Measurements from ENCODE around the gene WDFY3.

The WDFY3 gene

DNA sequence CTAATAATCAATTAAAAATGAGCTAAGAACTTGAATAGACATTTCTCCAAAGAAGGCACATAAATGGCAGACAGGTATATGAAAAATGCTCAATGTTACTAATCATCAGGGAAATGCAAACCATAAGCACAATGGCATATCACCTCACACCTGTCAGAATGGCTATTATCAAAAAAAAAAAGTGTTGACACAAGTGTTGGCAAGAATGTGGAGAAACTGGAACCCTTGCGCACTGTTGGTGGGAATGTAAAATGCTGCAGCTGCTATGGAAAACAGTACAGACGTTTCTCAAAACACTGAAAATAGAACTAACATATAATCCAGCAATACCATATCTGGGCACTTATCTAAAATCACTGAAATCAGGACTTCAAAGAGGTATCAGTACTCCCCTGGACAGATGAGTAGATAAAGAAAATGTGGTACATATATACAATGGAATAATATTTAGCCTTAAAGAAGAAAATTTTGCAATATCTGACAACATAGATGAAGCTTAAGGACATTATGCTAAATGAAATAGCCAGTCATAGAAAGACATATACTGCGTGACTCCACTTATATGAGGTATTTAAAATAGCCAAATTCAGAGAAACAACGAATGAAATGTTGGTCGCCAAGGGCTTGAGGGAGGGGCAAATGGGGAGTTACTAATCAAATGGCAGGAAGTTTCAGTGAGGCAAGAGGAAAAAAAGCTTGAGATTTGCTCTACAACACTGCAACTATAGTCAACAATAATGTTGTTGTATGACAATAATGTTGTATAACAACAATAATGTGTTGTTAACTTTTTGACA, 175.5 kb downstream of the WDFY3 start:
- no peak for DNase-seq (ENCODE audit: low read depth)

DNA sequence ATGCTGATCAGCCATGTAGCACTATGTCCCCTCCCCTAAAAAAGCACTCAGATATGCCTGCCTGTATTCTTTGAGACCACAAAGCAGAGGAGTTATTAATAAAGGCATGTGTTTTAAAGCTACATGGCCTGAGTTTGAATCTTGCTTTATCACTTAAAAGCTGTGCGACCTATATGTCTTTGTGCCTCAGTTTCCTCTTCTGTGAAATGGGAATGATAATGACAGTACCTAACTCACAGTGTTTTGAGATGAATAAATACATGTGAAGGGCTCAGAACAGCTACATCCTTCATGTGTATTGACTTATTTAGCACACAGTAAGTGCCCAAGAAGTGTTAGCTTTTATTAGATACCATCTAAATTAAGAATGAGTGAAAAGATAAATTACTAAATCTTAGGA, 180.0 kb downstream of the WDFY3 start:
- no peak for DNase-seq (ENCODE audit: low read depth)

DNA sequence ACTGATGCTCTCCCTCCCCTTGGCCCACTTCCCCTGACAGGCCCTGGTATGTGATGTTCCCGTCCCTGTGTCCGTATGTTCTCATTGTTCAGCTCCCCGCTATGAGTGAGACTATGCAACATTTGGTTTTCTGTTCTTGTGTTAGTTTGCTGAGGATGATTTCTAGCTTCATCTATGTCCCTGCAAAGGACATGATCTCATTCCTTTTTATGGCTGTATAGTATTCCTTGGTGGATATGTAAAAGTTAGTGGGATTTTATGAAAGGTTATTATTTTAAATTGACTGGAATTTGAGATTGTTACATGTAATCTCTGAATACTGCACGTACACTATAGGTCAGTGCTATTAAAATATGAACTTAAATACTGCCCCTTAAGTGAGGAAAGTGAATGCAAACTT, 184.0 kb downstream of the WDFY3 start:
- no peak for DNase-seq (ENCODE audit: low read depth)

DNA sequence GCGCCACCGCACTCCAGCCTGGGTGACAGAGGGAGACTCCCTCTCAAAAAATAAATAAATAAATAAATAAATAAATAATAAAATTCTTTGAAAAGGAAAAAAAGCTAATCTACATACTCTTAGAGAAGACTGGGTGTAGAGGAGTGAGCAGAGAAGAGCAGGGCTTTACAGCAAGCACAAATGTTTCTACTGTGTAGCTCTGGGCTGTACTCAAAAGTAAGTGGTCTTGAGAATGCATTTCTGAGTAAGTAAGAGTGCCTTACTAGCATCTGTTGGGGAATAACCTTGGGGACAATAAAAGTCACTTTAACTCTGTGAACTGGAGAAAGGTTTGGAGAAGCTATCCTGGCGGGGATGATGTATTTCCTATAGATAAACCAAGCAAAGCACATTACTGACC, 185.8 kb downstream of the WDFY3 start:
- no peak for DNase-seq (ENCODE audit: low read depth)

DNA sequence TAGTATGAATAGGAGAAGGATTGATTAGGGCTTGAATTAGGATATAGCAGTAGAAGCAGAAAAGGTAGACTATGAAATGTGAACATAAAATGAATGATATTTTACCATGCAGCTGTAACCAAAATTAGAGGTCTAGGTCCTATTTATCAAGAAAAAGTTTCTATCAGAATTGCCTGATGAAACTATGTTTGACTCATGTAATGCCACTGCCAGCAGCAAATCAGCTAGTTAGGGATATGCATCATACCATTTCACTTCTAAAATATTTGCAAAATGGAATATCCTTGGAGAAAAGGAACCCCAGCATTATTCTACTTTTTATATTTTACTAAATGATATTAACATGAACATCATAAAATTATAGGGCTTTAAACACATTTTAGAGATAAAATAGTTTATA, 188.4 kb downstream of the WDFY3 start:
- no peak for DNase-seq (ENCODE audit: low read depth)

GRCh38 chr4:84767168-84767567, 199.3 kb downstream of the WDFY3 start:
- DNase-seq (ENCODE audit: low read depth): no peak

GRCh38 chr4:84753321-84753972, 213.0 kb downstream of the WDFY3 start:
- no peak for DNase-seq (ENCODE audit: low read depth)

DNA sequence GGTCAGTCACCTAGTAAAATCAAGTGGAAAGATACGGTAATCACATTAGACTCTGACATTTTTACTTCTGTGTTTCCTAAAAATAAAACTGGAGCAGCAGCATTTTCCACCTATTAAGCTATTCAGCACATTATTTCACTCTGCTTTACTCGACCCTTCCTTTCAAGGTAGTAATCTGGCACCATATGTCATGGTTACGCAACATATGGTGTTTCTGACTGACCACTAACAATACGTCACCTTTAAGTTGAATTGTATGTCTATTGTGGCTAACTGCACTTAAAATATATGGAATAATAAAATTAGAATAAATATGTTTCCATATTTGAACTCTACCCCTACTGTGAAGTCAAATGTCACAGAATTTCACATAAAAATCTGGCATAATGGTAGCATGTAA, 214.8 kb downstream of the WDFY3 start:
- no peak for DNase-seq (ENCODE audit: low read depth)

DNA sequence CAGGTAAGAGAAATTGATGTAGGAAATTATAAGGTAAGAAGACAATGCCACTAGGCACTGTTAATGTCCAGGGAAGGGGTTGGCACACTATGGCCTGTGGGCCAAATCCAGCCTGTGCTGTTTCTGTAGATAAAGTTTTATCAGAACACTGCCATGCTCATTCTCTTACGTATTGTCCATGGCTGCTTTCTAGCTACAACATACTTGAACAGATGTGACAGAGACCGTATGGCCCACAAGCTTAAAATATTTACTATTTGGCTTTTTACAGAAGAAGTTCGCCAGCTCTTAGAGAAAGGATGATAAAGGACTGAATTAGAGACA, 215.6 kb downstream of the WDFY3 start:
- DNase-seq (ENCODE audit: low read depth): no peak

DNA sequence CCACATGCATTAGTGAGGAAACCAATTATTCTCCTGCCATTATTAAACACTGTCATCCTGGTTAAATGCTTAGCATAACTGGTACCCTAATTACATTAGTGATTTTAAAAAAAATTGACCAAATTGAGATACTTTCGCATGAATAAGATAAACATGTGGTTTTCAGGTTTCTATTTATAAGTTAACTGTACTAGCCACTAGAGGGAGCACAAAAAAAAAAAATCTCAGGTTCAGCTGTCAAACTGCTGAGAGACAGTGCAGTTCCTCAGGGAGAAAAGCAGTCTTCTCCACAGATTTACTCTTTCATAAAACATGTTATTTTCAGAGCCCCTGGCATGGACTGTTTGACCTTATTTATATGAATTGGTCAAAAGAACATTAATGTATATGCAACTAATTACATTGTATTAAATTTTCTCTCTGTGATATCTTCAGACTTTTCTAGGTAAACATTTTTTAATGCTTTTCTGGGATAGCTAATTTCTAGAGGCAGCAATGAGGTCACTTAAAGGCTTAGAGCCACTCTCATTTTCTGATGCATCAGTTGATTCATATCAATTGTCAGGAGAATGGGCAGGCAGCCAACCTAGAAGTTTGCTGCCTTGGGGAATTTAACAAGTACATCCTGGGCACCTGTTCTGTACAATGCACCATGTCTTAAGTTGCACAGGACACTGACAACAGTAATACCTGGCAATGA, 216.1 kb downstream of the WDFY3 start:
- no peak for DNase-seq (ENCODE audit: low read depth)

DNA sequence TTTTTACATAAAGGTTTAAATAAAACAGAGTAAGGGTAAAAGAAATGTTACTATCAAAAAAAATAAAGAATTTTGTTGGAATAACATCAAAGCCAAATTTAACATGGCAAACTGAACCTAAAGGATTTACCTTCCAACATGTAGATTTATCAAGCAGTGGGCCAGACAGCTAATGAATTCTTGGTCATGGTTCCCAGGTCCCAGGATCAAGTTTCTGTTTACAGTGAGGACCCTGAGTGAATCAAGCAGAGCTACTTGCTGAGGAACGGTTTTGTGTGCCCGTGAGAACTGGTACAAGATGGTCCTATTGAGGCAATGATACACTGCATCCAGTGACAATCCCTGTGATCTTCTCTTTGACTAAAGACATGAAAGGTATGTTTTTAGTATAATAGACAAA, 226.4 kb downstream of the WDFY3 start:
- DNase-seq (ENCODE audit: low read depth): no peak

DNA sequence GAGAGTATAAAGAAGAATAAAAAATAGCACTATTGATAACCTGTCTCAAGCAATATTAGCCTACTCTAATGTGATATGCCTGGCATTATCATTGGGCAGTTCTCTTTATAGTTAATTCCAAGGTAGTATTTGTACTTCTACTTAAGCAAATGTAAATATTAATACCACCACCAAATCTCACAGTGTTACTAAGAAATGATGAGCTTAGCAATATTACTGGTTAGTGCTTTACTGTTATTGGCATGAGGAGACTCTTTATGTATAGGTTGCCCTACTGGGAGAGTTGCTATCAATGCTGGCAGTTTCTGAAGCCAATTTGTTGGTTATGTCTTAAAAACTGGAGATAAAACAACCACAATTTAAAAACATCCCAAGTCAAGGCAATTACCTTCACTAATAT, 227.9 kb downstream of the WDFY3 start:
- no peak for DNase-seq (ENCODE audit: low read depth)

- DNase-seq (ENCODE audit: low read depth): no peak
Observed at GRCh38 chr4:84737656-84738055, 228.8 kb downstream of the WDFY3 start.

- DNase-seq (ENCODE audit: low read depth): no peak
Observed at GRCh38 chr4:84734037-84734436, 232.5 kb downstream of the WDFY3 start.

- no peak for DNase-seq (ENCODE audit: low read depth)
Observed at GRCh38 chr4:84733343-84734033, 233.0 kb downstream of the WDFY3 start.

DNA sequence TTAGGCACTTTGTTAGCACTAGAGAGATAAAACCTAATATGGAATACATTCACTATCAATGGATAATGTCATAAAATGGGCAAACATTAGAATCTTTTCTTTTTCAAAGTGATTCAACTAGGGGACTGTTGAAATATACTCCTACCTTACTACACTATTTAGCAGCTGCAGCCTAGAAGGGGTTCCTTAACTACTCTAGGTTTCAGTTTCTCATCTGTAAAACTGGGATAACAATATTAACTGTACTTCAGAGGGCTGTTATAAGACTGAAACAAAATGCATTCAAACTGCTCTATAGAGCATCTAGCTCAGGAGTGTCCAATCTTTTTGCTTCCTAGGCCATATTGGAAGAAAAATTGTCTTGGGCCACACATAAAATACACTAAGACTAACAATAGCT, 236.1 kb downstream of the WDFY3 start:
- DNase-seq (ENCODE audit: low read depth): no peak

GRCh38 chr4:84727491-84727890, 239.0 kb downstream of the WDFY3 start:
- no peak for DNase-seq (ENCODE audit: low read depth)

GRCh38 chr4:84726356-84726755, 240.1 kb downstream of the WDFY3 start:
- no peak for DNase-seq (ENCODE audit: low read depth)

- no peak for DNase-seq (ENCODE audit: low read depth)
Observed at GRCh38 chr4:84722720-84723119, 243.8 kb downstream of the WDFY3 start.

GRCh38 chr4:84719115-84719514, 247.4 kb downstream of the WDFY3 start:
- no peak for DNase-seq (ENCODE audit: low read depth)

GRCh38 chr4:84718699-84719098, 247.8 kb downstream of the WDFY3 start:
- no peak for DNase-seq (ENCODE audit: low read depth)

DNA sequence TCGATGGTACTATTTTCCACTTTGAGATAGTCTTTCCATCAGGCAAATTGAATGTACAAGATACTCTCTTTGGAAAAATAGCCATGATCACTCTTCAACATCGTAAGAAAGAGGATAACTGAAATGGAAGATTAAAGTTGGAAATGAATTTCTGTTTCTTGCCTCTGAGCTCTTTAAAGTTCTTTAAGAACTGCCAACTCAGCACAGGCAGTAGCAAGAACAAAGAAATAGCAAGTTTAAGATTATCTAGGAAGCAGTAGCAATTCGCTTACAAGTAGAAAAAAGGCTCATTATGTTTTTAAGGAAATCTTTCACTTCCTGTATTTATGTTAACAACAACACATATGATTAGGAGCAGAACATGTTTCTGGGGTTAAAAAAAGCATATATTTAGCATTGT, 255.9 kb downstream of the WDFY3 start:
- DNase-seq (ENCODE audit: low read depth): no peak

Data from stimulated activated CD8-positive, alpha-beta memory T cell treated with anti-CD3 and anti-CD28 coated beads, Interleukin-12 subunit alpha, Interleukin-12 subunit beta, amount 100 ng/mL, for 1 hour (primary cell).